Stimulated activated CD8-positive, alpha-beta memory T cell treated with anti-CD3 and anti-CD28 coated beads, Interleukin-15, amount 100 ng/mL, for 24 hours (primary cell): ENCODE measurements around the gene MFAP3L.

Experiments used
- DNase-seq: peaks from one replicate; pipeline ENCODE4 v3.0.0-alpha.2; 2020; ENCODE audit warnings: low read depth

Gene MFAP3L

GRCh38 chr4:169940460-169940859, 85.7 kb downstream of the MFAP3L start:
- no peak for DNase-seq
